Vagina (tissue), 2 donors: ENCODE measurements around the gene SURF6. TPM values are rescaled to one million over a fixed set of nuclear protein-coding genes. Genes with fewer than 3 reads are reported as not detected.

Experiments
- DNase-seq, 2 donors: peaks; one replicate each; pipeline ENCODE4 v3.0.0-alpha.2; 2017; ENCODE audit errors: extremely low spot score in 2 of 2
- H3K27ac ChIP-seq: fragments of 200-600 bp; sonication (generic); one replicate; pipeline ENCODE4 v1.5.1; 2019
- H3K27me3 ChIP-seq: fragments of 200-600 bp; sonication (generic); one replicate; pipeline ENCODE4 v1.5.1; 2019
- H3K36me3 ChIP-seq, 2 donors: fragments of 200-600 bp; sonication (generic); one replicate each; pipeline ENCODE4 v1.5.1; 2017 to 2019
- H3K4me1 ChIP-seq: fragments of 200-600 bp; sonication (generic); one replicate; pipeline ENCODE4 v1.5.1; 2019
- H3K4me3 ChIP-seq, 2 donors: fragments of 200-600 bp; sonication (generic); 1 replicate in 1 of 2; 2 replicates in 1 of 2; pipeline ENCODE4 v1.5.1; 2016 to 2019
- H3K9me3 ChIP-seq: fragments of 200-600 bp; sonication (generic); one replicate; pipeline ENCODE4 v1.5.1; 2019
- CTCF ChIP-seq, 3 experiments: fragments of 450-650 bp in 2 of 3; fragments of 200-600 bp in 1 of 3; sonication (generic) in 1 of 3; IDR thresholded peaks; one replicate each; pipeline ENCODE4 v1.5.1; 2017 to 2019; ENCODE audit warnings: antibody characterized with exemption in 3 of 3, mild to moderate bottlenecking in 2 of 3, moderate library complexity in 2 of 3
- POLR2A ChIP-seq, 2 donors: fragments of 450-650 bp; IDR thresholded peaks; one replicate each; pipeline ENCODE4 v1.6.1; 2017; ENCODE audit warnings: antibody characterized with exemption in 2 of 2, mild to moderate bottlenecking in 2 of 2, moderate library complexity in 2 of 2
- POLR2AphosphoS5 ChIP-seq, 2 donors: sonication (generic); formaldehyde crosslinking; IDR thresholded peaks; one replicate each; pipeline ENCODE4 v1.9.0; 2017; ENCODE audit warnings: antibody characterized with exemption in 2 of 2, mild to moderate bottlenecking in 2 of 2, low read depth in 1 of 2; ENCODE audit not compliant: insufficient read depth in 1 of 2
- intact Hi-C: fragments of 100-400 bp; cut with DNase I; formaldehyde crosslinking; loops from one replicate; pipeline ENCODE4 v1.15.1; 2023
- total RNA-seq: library from RNA; depleted of rRNA; stranded (reverse); fragments of >200 nt; gene quantifications from one replicate; pipeline ENCODE4 v1.2.3, GENCODE V29; 2016

SURF6 gene
- total RNA-seq, 1 donor from 2014 or later: 12.8 TPM

GRCh38 chr9:133361507-133362092, 25.6 kb upstream of the SURF6 start:
- no peaks in the 10 kb centered on the region for H3K27me3 ChIP-seq
- no peaks in the 10 kb centered on the region for H3K9me3 ChIP-seq
- intact Hi-C loops: no loop called here
- peaks cover 6 to 66% of the 10 kb centered on the region in 2 donors for H3K36me3 ChIP-seq
- no peak for DNase-seq
- H3K4me1 ChIP-seq: peaks cover 44% of the 10 kb centered on the region
- no peak overlapping the region for H3K27ac ChIP-seq
- no peak overlapping the region for H3K4me3 ChIP-seq
- TF ChIP-seq CTCF (IDR thresholded peaks at IDR 0.05): no peak
- no peak for TF ChIP-seq POLR2A (IDR thresholded peaks at IDR 0.05)
- no peak for TF ChIP-seq POLR2AphosphoS5 (IDR thresholded peaks at IDR 0.05; ENCODE audit: insufficient read depth in 1 of 2, low read depth in 1 of 2)

DNA sequence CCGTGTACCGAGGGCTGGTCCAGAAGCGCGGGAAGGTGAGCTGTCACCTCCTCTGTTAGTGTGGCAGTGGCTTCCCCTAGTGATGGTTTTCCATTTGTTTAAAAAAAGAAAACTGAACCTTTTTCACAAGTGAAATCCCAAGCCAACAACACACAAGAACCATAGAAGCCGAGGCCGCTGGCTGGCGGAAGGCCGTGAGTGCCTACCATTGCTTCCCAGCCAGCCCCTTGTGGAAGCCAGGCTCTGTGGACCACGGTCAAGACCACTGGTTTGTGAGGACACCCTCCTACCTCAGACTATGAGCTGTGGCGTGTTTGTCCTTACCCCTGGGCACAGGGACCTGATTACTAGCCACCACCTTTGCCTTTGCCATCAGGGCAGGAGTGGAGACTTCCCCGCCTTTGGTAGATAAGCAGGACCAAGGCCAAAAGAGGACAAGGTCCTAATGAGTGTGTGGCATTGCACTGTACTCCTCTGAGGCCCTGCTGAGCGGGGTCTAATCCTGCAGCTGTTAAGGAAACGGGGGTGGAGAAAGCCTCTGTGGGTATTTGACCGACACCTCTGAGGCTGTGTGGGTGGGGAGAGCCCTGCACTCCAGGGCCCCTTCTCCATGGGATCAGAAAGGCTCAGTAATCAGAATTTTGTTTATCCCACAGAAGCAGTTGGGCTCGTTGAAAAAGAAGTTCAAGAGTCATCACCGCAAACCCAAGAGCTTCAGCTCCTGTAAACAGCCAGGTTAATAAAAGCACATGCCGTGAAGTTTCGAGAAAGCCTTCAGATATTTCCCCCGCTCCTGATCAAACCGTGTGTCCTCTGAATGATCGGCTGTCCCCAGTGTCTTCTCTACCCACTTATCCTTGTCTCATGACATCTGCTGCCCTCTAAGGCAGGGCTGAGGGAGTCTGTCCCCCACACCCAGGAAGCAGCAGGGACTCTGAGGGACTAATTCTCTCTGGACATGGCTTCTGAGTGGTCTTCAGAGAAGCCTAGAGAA, 24.7 kb upstream of the SURF6 start:
- Histone ChIP-seq H3K9me3 (no peaks in the 10 kb centered on the region), H3K27ac (no peak overlapping the region), H3K27me3 (no peaks in the 10 kb centered on the region), H3K4me1 (peaks cover 46% of the 10 kb centered on the region), H3K4me3 (no peak overlapping the region), H3K36me3 (peaks cover under 1 to 57% of the 10 kb centered on the region in 2 donors)
- no peak for DNase-seq
- intact Hi-C loops: no loop called here
- TF ChIP-seq CTCF (IDR thresholded peaks at IDR 0.05): no peak
- no peak for TF ChIP-seq POLR2AphosphoS5 (IDR thresholded peaks at IDR 0.05; ENCODE audit: insufficient read depth in 1 of 2, low read depth in 1 of 2)
- no peak for TF ChIP-seq POLR2A (IDR thresholded peaks at IDR 0.05)

DNA sequence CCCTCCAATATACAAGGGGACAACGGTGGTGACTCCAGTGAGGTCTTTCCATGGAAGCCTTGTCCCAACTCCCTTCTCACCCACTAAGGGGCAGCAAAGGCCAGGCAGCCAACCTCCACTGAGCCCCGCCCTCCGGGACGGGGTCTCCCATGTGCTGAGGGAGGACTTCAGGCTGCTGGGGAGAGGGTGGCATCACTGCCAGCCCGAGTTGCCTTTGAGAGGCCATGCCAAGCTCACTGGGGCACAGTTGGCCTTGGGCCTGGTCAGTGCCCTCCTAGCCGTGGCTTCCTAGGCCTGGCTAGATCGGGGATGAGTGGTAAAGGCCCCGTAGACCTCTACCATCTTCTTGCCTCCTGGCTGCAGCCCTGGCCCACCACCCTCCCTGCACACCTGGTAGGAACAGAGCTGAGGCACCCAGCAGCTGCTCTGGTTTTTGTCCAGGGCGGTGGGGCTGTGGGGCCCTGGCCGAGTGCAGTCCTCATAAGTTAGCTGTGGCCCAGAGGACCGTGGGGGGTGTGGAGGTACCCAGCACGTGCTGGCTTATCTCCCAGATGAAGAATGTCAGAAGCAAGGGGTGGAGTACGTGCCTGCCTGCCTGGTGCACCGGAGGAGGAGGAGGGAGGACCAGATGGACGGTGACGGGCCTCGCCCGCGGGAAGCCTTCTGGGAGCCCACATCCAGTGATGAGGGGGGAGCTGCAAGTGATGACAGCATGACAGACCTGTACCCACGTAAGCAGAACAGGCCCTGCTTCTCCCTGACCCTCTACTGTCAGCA, 23.6 kb upstream of the SURF6 start:
- H3K27ac ChIP-seq: no peak overlapping the region
- peaks cover 51% of the 10 kb centered on the region for H3K4me1 ChIP-seq
- no peaks in the 10 kb centered on the region for H3K9me3 ChIP-seq
- H3K27me3 ChIP-seq: no peaks in the 10 kb centered on the region
- peaks cover 0 to 46% of the 10 kb centered on the region in 2 donors for H3K36me3 ChIP-seq
- DNase-seq: no peak
- TF ChIP-seq POLR2A (IDR thresholded peaks at IDR 0.05): no peak
- no peak for TF ChIP-seq POLR2AphosphoS5 (IDR thresholded peaks at IDR 0.05; ENCODE audit: insufficient read depth in 1 of 2, low read depth in 1 of 2)
- TF ChIP-seq CTCF (IDR thresholded peaks at IDR 0.05): no peak
- H3K4me3 ChIP-seq: no peak overlapping the region
- intact Hi-C loops: no loop called here

DNA sequence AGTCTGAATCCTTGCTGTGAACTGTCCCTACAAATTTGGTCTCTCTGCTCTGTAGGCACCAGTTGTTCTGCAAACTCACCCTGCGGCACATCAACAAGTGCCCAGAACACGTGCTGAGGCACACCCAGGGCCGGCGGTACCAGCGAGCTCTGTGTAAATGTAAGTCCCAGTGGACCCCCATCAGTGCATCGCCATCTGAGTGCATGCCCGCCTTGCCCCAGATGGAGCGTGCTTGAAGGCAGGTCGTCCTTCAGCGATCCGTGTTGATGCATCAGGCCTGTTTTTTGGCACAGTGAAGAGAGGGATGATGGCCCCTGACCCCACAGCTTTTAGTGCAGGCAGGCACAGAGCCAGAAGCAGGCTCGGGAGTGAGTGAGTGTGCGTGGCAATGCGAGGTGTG, 21.7 kb upstream of the SURF6 start:
- intact Hi-C loops: no loop called here
- H3K4me3 ChIP-seq: no peak overlapping the region
- DNase-seq: no peak
- TF ChIP-seq CTCF (IDR thresholded peaks at IDR 0.05): no peak
- no peak for TF ChIP-seq POLR2A (IDR thresholded peaks at IDR 0.05)
- TF ChIP-seq POLR2AphosphoS5 (IDR thresholded peaks at IDR 0.05; ENCODE audit: insufficient read depth in 1 of 2, low read depth in 1 of 2): no peak
- peaks cover 0 to 31% of the 10 kb centered on the region in 2 donors for H3K36me3 ChIP-seq
- no peak overlapping the region for H3K27ac ChIP-seq
- no peaks in the 10 kb centered on the region for H3K9me3 ChIP-seq
- H3K4me1 ChIP-seq: peaks cover 45% of the 10 kb centered on the region
- H3K27me3 ChIP-seq: no peaks in the 10 kb centered on the region
